ENCODE measurements around the gene DLK2. TPM values are rescaled to one million over a fixed set of nuclear protein-coding genes. Genes with fewer than 3 reads are reported as not detected.

The DLK2 gene
- total RNA-seq, 1 experiment from 2014 or later, result 30.2 TPM

DNA sequence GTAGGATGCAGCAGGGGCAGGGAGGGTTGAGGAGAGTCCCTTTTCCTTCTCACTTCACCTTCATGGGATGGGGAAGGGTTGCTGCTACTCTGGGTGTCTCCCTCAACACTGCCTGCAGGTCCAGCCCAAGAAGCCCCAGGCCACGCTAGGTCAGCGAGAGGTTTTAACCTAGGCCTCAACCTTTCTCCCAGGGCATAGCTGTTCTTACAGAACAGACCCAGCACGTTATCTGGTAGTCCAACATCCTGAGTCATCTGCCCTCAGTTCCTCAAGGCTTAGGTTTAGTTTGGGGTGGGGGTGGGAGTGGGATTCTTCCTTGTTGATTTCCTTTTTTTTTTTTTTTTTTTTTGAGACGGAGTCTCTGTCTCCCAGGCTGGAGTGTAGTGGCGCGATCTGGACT is 39.0 kb upstream of the DLK2 start:
- DNase-seq (ENCODE audit: unreplicated experiment), result no peak
- BruUV-seq (replicated peaks), result no TSS peak
- ChIA-PET POLR2A (interaction anchor here (1.1 to 9.6 kb wide), 9 partner anchors 12 to 125 kb away, joined by 3 to 209 read pairs (median 27); partner anchors contain the start of genes DLK2, LRRC73, POLR1C and TJAP1), CTCF (interaction anchor here (0.6 to 9.0 kb wide), 17 partner anchors 9 to 232 kb away, joined by 3 to 102 read pairs (median 4); partner anchors contain the start of genes ABCC10, DLK2, TJAP1 and ZNF318)
- H3K9me3 Mint-ChIP-seq (ENCODE audit: unreplicated experiment), result no peaks in the 10 kb centered on the region
- peaks cover 53% of the 10 kb centered on the region for H3K4me1 Mint-ChIP-seq (ENCODE audit: insufficient read depth, unreplicated experiment)
- TF ChIP-seq, protein P1, sequence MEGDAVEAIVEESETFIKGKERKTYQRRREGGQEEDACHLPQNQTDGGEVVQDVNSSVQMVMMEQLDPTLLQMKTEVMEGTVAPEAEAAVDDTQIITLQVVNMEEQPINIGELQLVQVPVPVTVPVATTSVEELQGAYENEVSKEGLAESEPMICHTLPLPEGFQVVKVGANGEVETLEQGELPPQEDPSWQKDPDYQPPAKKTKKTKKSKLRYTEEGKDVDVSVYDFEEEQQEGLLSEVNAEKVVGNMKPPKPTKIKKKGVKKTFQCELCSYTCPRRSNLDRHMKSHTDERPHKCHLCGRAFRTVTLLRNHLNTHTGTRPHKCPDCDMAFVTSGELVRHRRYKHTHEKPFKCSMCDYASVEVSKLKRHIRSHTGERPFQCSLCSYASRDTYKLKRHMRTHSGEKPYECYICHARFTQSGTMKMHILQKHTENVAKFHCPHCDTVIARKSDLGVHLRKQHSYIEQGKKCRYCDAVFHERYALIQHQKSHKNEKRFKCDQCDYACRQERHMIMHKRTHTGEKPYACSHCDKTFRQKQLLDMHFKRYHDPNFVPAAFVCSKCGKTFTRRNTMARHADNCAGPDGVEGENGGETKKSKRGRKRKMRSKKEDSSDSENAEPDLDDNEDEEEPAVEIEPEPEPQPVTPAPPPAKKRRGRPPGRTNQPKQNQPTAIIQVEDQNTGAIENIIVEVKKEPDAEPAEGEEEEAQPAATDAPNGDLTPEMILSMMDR (IDR thresholded peaks at IDR 0.05; ENCODE audit: unreplicated experiment), result no peak
- no peaks in the 10 kb centered on the region for H3K27me3 Mint-ChIP-seq (ENCODE audit: insufficient read depth, unreplicated experiment)
- H3K4me3 Mint-ChIP-seq (ENCODE audit: unreplicated experiment), result no peak overlapping the region
- H3K36me3 Mint-ChIP-seq (ENCODE audit: insufficient read depth, unreplicated experiment), result peaks cover 42% of the 10 kb centered on the region
- no peak overlapping the region for H3K27ac Mint-ChIP-seq (ENCODE audit: low read depth, unreplicated experiment)
- intact Hi-C loops (cut with micrococcal nuclease), result no loop called here

DNA sequence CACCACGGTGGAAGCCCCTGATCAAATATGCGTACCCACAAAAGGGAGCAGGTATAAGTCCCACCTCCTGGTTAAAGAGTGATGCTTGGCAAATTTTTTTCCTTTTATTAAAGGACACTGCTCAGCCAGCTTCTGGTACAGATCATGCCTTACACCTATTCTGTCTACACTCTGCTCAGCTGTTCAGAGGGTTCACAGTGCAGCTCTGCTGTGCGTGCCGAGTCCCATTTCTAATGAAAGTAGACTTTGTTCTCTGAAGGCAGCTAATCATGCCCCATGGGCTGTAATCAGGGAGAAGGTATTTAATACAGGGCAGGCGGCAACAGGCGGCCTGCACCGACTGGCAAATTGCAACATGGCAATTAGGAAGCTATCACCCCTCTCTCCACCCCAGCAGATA is 38.5 kb upstream of the DLK2 start:
- no TSS peak for BruUV-seq (replicated peaks)

DNA sequence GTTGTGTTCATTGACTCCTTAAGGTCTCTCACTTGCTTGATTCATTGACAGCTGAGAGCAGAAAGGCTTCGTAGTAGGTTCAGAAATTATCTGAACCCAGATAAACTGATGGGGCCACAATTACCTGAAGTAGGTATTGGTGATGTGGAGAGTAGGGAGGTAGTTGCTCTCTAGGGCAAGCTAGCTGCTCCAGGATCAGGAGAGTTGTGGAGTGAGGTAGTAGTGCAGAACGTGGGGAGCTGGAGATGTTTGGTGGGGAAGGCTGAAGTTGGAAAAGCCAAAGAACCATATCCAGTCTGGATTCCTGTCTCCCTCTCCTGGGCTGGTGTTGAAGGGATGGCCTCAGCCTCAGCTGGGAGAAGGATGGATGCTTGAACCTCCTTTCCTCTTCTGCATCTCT is 37.9 kb upstream of the DLK2 start:
- Mint-ChIP-seq H3K9me3 (ENCODE audit: unreplicated experiment) (no peaks in the 10 kb centered on the region), H3K4me1 (ENCODE audit: insufficient read depth, unreplicated experiment) (peaks cover 62% of the 10 kb centered on the region), H3K27ac (ENCODE audit: low read depth, unreplicated experiment) (no peak overlapping the region), H3K4me3 (ENCODE audit: unreplicated experiment) (no peak overlapping the region), H3K27me3 (ENCODE audit: insufficient read depth, unreplicated experiment) (no peaks in the 10 kb centered on the region), H3K36me3 (ENCODE audit: insufficient read depth, unreplicated experiment) (peaks cover 36% of the 10 kb centered on the region)
- CTCF ChIA-PET, result interaction anchor here (0.9 to 9.0 kb wide), 6 partner anchors 8 to 73 kb away, joined by 3 to 102 read pairs (median 20); partner anchors contain the start of genes DLK2 and TJAP1
- no TSS peak for BruUV-seq (replicated peaks)
- no peak for DNase-seq (ENCODE audit: unreplicated experiment)
- TF ChIP-seq, protein P1 (IDR thresholded peaks at IDR 0.05; ENCODE audit: unreplicated experiment), result no peak
- POLR2A ChIA-PET, result interaction anchor here (0.8 to 9.6 kb wide), 10 partner anchors 10 to 124 kb away, joined by 3 to 209 read pairs (median 9); partner anchors contain the start of genes ABCC10, DLK2, POLR1C and TJAP1
- intact Hi-C loops (cut with micrococcal nuclease), result no loop called here

More for the DNA sequence above, 38.5 kb upstream of the DLK2 start:
- ChIA-PET CTCF (interaction anchor here (0.8 to 9.0 kb wide), 10 partner anchors 12 to 133 kb away, joined by 3 to 102 read pairs (median 12); partner anchors contain the start of genes ABCC10, DLK2 and TJAP1), POLR2A (interaction anchor here (1.1 to 9.6 kb wide), 7 partner anchors 9 to 124 kb away, joined by 3 to 209 read pairs (median 27); partner anchors contain the start of genes DLK2, LRRC73, POLR1C and TJAP1)
- Mint-ChIP-seq H3K4me1 (ENCODE audit: insufficient read depth, unreplicated experiment) (peaks cover 56% of the 10 kb centered on the region), H3K36me3 (ENCODE audit: insufficient read depth, unreplicated experiment) (peaks cover 41% of the 10 kb centered on the region), H3K27ac (ENCODE audit: low read depth, unreplicated experiment) (no peak overlapping the region), H3K9me3 (ENCODE audit: unreplicated experiment) (no peaks in the 10 kb centered on the region), H3K4me3 (ENCODE audit: unreplicated experiment) (no peak overlapping the region), H3K27me3 (ENCODE audit: insufficient read depth, unreplicated experiment) (no peaks in the 10 kb centered on the region)
- intact Hi-C loops (cut with micrococcal nuclease), result no loop called here
- TF ChIP-seq, protein P1 (IDR thresholded peaks at IDR 0.05; ENCODE audit: unreplicated experiment), result no peak
- no peak for DNase-seq (ENCODE audit: unreplicated experiment)

DNA sequence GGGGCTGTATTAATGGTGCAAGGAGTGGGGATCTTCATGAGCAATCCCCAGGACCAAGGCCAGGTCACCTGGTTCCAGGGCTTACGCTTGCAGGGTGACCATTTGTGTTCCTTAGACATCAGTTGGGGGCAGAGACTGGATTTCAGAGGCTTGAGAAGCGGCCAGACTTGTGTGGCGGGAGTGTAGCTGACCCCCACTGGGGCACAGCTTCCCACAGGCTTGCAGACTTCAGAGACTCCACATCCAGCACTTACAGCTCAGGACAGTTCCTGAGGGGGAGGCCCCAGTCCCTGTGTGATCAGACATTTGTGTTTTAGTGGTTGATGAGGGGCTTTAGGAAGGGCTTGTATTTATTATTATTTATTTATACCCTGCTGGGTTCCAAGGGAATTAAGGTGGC is 37.3 kb upstream of the DLK2 start:
- ChIA-PET POLR2A (interaction anchor here (0.6 to 9.6 kb wide), 13 partner anchors 11 to 325 kb away, joined by 3 to 209 read pairs (median 4); partner anchors contain the start of genes ABCC10, DLK2, GTPBP2 and POLR1C), CTCF (interaction anchor here (0.6 to 9.0 kb wide), 5 partner anchors 7 to 232 kb away, joined by 3 to 102 read pairs (median 4); partner anchors contain the start of gene DLK2)
- H3K27me3 Mint-ChIP-seq (ENCODE audit: insufficient read depth, unreplicated experiment), result no peaks in the 10 kb centered on the region
- peak overlapping the region; percentile 45 for H3K4me3 Mint-ChIP-seq (ENCODE audit: unreplicated experiment)
- no peaks in the 10 kb centered on the region for H3K9me3 Mint-ChIP-seq (ENCODE audit: unreplicated experiment)
- TF ChIP-seq, protein P1 (IDR thresholded peaks at IDR 0.05; ENCODE audit: unreplicated experiment), result no peak
- H3K4me1 Mint-ChIP-seq (ENCODE audit: insufficient read depth, unreplicated experiment), result peaks cover 64% of the 10 kb centered on the region
- peaks cover 30% of the 10 kb centered on the region for H3K36me3 Mint-ChIP-seq (ENCODE audit: insufficient read depth, unreplicated experiment)
- no TSS peak for BruUV-seq (replicated peaks)
- H3K27ac Mint-ChIP-seq (ENCODE audit: low read depth, unreplicated experiment), result peak overlapping the region; percentile 50
- intact Hi-C loops (cut with micrococcal nuclease), result no loop called here
- no peak for DNase-seq (ENCODE audit: unreplicated experiment)

All from MCF 10A (cell line).